Body of pancreas (tissue), 4 donors: ENCODE results near the gene ADGRG7.

Experiments used
- CTCF ChIP-seq, 7 experiments: fragments of 450-650 bp in 4 of 7; fragments of 200-600 bp in 3 of 7; sonication (generic) in 3 of 7; IDR thresholded peaks; one replicate each; pipeline ENCODE4 v1.5.1; 2016 to 2019; ENCODE audit warnings: antibody characterized with exemption in 7 of 7
- POLR2A ChIP-seq, 3 donors: fragments of 450-650 bp; IDR thresholded peaks; one replicate each; pipeline ENCODE4 v1.6.1; 2016; ENCODE audit warnings: antibody characterized with exemption in 3 of 3, mild to moderate bottlenecking in 2 of 3

- no peak for TF ChIP-seq POLR2A (IDR thresholded peaks at IDR 0.05)
- no peak for TF ChIP-seq CTCF (IDR thresholded peaks at IDR 0.05)
These were observed 6.6 kb upstream of the ADGRG7 start for GRCh38 chr3:100602506-100603444.
